Neuronal stem cell (in vitro differentiated cells): ENCODE measurements around the gene OR2T35.

Source experiments
- DNase-seq: peaks from one replicate; pipeline ENCODE4 v3.0.0-alpha.2; 2013; ENCODE audit warnings: low spot score
- H2AFZ ChIP-seq: one replicate; pipeline ENCODE4 v1.6.1; 2013; ENCODE audit warnings: mild to moderate bottlenecking, low read length, inconsistent platforms
- H2AK5ac ChIP-seq: 2 replicates; pipeline ENCODE4 v1.6.1; 2013; ENCODE audit warnings: low read depth, mild to moderate bottlenecking, inconsistent platforms, low read length, moderate library complexity, mixed read lengths
- H2BK120ac ChIP-seq: 2 replicates; pipeline ENCODE4 v1.6.1; 2013; ENCODE audit warnings: low read depth, mild to moderate bottlenecking, inconsistent platforms, low read length, moderate library complexity, mixed read lengths
- H2BK12ac ChIP-seq: one replicate; pipeline ENCODE4 v1.6.1; 2013; ENCODE audit warnings: low read length, inconsistent platforms
- H2BK15ac ChIP-seq: 2 replicates; pipeline ENCODE4 v1.6.1; 2013; ENCODE audit warnings: mild to moderate bottlenecking, low read length, inconsistent platforms, mixed read lengths
- H2BK5ac ChIP-seq: one replicate; pipeline ENCODE4 v1.6.1; 2013; ENCODE audit warnings: inconsistent platforms, mild to moderate bottlenecking, low read length, moderate library complexity
- H3K14ac ChIP-seq: one replicate; pipeline ENCODE4 v1.6.1; 2013; ENCODE audit warnings: low read length, inconsistent platforms
- H3K18ac ChIP-seq: 2 replicates; pipeline ENCODE4 v1.6.1; 2013; ENCODE audit warnings: low read length, inconsistent platforms
- H3K23ac ChIP-seq: 2 replicates; pipeline ENCODE4 v1.6.1; 2013; ENCODE audit warnings: low read depth, mild to moderate bottlenecking, mixed read lengths, low read length, inconsistent platforms; ENCODE audit not compliant: poor library complexity
- H3K27ac ChIP-seq: replicated peaks from 3 replicates; pipeline ENCODE4 v1.5.1; 2013; ENCODE audit warnings: low read length, inconsistent platforms
- H3K27me3 ChIP-seq, 3 experiments: 2 replicates each; pipeline ENCODE4 v1.6.1; 2013; ENCODE audit warnings: low read length in 3 of 3, mild to moderate bottlenecking in 2 of 3, inconsistent platforms in 1 of 3, low read depth in 1 of 3, mixed read lengths in 1 of 3, moderate library complexity in 1 of 3; ENCODE audit not compliant: control insufficient read depth in 3 of 3, insufficient read depth in 3 of 3
- H3K36me3 ChIP-seq, 2 donors: replicated peaks in 1 of 2; 2 replicates each; pipeline ENCODE4 v1.6.1; 2013; ENCODE audit warnings: low read length in 2 of 2; ENCODE audit not compliant: control insufficient read depth in 2 of 2, insufficient read depth in 2 of 2
- H3K4ac ChIP-seq: 2 replicates; pipeline ENCODE4 v1.6.1; 2013; ENCODE audit warnings: inconsistent platforms, mild to moderate bottlenecking, low read length, moderate library complexity
- H3K4me1 ChIP-seq, 2 donors: 1 replicate in 1 of 2; 2 replicates in 1 of 2; pipeline ENCODE4 v1.6.1; 2013; ENCODE audit warnings: low read length in 2 of 2, low read depth in 1 of 2; ENCODE audit not compliant: control insufficient read depth in 2 of 2, insufficient read depth in 1 of 2
- H3K4me2 ChIP-seq: one replicate; pipeline ENCODE4 v1.6.1; 2013; ENCODE audit warnings: mild to moderate bottlenecking, low read length, inconsistent platforms; ENCODE audit not compliant: insufficient read depth, poor library complexity, severe bottlenecking
- H3K4me3 ChIP-seq, 2 donors: 2 replicates each; pipeline ENCODE4 v1.5.1; 2013; ENCODE audit warnings: low read length in 2 of 2, mild to moderate bottlenecking in 2 of 2, inconsistent platforms in 1 of 2, moderate library complexity in 1 of 2
- H3K79me1 ChIP-seq: one replicate; pipeline ENCODE4 v1.6.1; 2013; ENCODE audit warnings: low read depth, mild to moderate bottlenecking, inconsistent platforms, low read length, moderate library complexity
- H3K9ac ChIP-seq: one replicate; pipeline ENCODE4 v1.6.1; 2013; ENCODE audit warnings: mild to moderate bottlenecking, low read depth, low read length, inconsistent platforms; ENCODE audit not compliant: poor library complexity
- H3K9me3 ChIP-seq, 2 donors: replicated peaks in 1 of 2; 2 replicates each; pipeline versions ENCODE3 to v1.6.1; 2013; ENCODE audit warnings: low read length in 2 of 2, mild to moderate bottlenecking in 2 of 2, inconsistent platforms in 1 of 2, low read depth in 1 of 2, mixed read lengths in 1 of 2, moderate library complexity in 1 of 2; ENCODE audit not compliant: control insufficient read depth in 2 of 2, insufficient read depth in 1 of 2
- H4K8ac ChIP-seq: one replicate; pipeline ENCODE4 v1.6.1; 2013; ENCODE audit warnings: low read depth, mild to moderate bottlenecking, inconsistent platforms, low read length, moderate library complexity
- H4K91ac ChIP-seq: one replicate; pipeline ENCODE4 v1.6.1; 2013; ENCODE audit warnings: low read length, low read depth, mild to moderate bottlenecking, inconsistent platforms; ENCODE audit not compliant: poor library complexity
- WGBS, 2 donors: extraction: QIAGEN DNeasy Blood & Tissue Kit; methylation state at CpG; one replicate each; pipeline ENCODE4 v1.1.7; 2013; ENCODE audit warnings: missing lambda C conversion rate in 2 of 2, mixed read lengths in 1 of 2; ENCODE audit not compliant: insufficient read length in 2 of 2, insufficient replicate concordance in 1 of 2; ENCODE audit errors: extremely low coverage in 2 of 2; 5-methylcytosine and 5-hydroxymethylcytosine counted together

The OR2T35 gene

GRCh38 chr1:248625166-248625565 is 19.9 kb downstream of the OR2T35 start:
- no CpG with 5 or more reads among the region's 4 CpGs for WGBS, 2 donors
- Histone ChIP-seq H3K4me2 (no peak overlapping the region), H3K4me1 (no peaks in the 10 kb centered on the region), H2BK5ac (no peak overlapping the region), H2BK15ac (no peak overlapping the region), H3K79me1 (no peaks in the 10 kb centered on the region), H3K9ac (no peak overlapping the region), H2BK120ac (no peak overlapping the region), H3K4me3 (no peak overlapping the region), H3K9me3 (peaks cover 0 to 36% of the 10 kb centered on the region in 2 donors), H2AFZ (no peak overlapping the region), H3K27me3 (peaks cover 0 to 6% (median 0%) of the 10 kb centered on the region in 3 experiments), H4K8ac (no peak overlapping the region), H3K4ac (no peak overlapping the region), H2BK12ac (no peak overlapping the region), H2AK5ac (no peak overlapping the region), H4K91ac (no peak overlapping the region), H3K18ac (no peak overlapping the region), H3K36me3 (no peaks in the 10 kb centered on the region), H3K27ac (no peak overlapping the region), H3K14ac (no peak overlapping the region), H3K23ac (no peak overlapping the region)
- DNase-seq: no peak

DNA sequence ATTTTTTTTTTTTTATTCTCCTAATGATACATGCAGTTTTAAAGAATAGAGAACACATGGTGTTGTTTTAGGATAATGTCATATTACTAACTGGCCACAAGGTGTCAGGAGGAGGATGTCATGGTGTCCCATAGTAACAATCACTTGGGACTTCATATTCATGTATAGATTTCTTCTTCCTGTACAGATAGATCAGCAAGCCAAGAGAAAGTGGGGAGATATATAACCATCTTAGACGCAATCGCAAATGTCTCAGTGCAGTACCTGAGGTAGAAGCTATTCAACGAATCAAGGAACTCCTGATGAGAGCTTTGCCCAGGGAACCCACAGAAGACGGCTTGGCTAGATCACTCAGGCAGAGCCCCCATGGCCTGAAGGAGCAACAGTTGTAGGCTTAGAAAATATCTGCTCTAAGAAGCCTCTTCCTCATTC is 22.5 kb downstream of the OR2T35 start:
- H4K91ac ChIP-seq: no peak overlapping the region
- no peak overlapping the region for H2AFZ ChIP-seq
- WGBS, 2 donors: no CpG with 5 or more reads among the region's 4 CpGs
- H2BK12ac ChIP-seq: no peak overlapping the region
- no peaks in the 10 kb centered on the region for H3K4me1 ChIP-seq
- H2BK120ac ChIP-seq: no peak overlapping the region
- no peak overlapping the region for H3K18ac ChIP-seq
- no peak overlapping the region for H2BK15ac ChIP-seq
- no peak overlapping the region for H3K14ac ChIP-seq
- peaks cover 0 to 33% of the 10 kb centered on the region in 2 donors for H3K9me3 ChIP-seq
- H3K36me3 ChIP-seq: no peaks in the 10 kb centered on the region
- no peak overlapping the region for H2BK5ac ChIP-seq
- no peak overlapping the region for H3K4me2 ChIP-seq
- H3K4ac ChIP-seq: no peak overlapping the region
- H3K79me1 ChIP-seq: no peaks in the 10 kb centered on the region
- H3K4me3 ChIP-seq: no peak overlapping the region
- H4K8ac ChIP-seq: no peak overlapping the region
- no peak overlapping the region for H3K27ac ChIP-seq
- peaks cover 0 to 3% (median 0%) of the 10 kb centered on the region in 3 experiments for H3K27me3 ChIP-seq
- DNase-seq: no peak
- H2AK5ac ChIP-seq: no peak overlapping the region
- H3K23ac ChIP-seq: no peak overlapping the region
- H3K9ac ChIP-seq: no peak overlapping the region

DNA sequence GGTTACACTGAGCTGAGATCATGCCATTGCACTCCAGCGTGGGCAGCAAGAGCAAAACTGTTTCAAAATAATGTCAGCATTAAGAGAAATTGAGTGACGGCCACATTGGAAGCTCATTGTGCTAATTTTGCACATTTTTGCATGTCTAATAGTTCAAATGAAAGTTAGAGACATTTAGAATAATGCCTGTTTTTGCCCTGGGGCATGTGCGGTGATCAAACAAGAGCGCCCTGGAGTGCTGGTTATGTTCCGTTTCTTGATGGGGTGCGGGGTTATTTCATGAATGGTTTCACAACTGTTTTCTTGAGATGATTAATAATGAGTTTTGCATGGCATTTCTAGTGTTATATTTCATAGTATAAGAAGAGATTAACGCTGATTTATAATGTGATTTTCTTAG is 23.3 kb downstream of the OR2T35 start:
- Histone ChIP-seq H4K91ac (no peak overlapping the region), H3K9ac (no peak overlapping the region), H2BK12ac (no peak overlapping the region), H4K8ac (no peak overlapping the region), H2BK120ac (no peak overlapping the region), H3K23ac (no peak overlapping the region), H3K4ac (no peak overlapping the region), H2AFZ (no peak overlapping the region), H3K4me3 (no peak overlapping the region), H3K9me3 (peaks cover 0 to 29% of the 10 kb centered on the region in 2 donors), H3K36me3 (no peaks in the 10 kb centered on the region), H3K4me2 (no peak overlapping the region), H3K18ac (no peak overlapping the region), H3K27me3 (peaks cover 0 to 3% (median 0%) of the 10 kb centered on the region in 3 experiments), H3K27ac (no peak overlapping the region), H2BK15ac (no peak overlapping the region), H2AK5ac (no peak overlapping the region), H3K79me1 (no peaks in the 10 kb centered on the region), H2BK5ac (no peak overlapping the region), H3K4me1 (no peaks in the 10 kb centered on the region), H3K14ac (no peak overlapping the region)
- no peak for DNase-seq
- no CpG with 5 or more reads among the region's 7 CpGs for WGBS, 2 donors

DNA sequence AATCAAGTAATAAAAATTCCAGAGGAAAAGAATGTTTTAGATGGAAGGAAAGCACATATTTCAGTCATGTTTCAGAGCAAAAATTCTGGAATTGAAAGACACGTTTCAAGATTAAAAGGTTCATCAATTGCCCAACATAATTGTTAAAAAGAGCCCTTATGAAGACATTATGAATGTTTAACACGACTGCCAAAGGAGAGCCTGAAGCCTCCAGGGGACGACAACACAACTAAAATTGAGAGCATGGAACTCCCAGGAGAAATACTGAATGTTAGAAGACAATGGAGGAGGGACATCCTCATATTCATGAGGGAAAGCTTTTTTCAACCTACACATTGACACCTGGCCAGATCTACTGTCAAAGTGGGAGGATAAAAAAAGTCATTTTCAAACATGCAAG is 26.2 kb downstream of the OR2T35 start:
- WGBS, 2 donors: no CpG with 5 or more reads among the region's 3 CpGs
- Histone ChIP-seq H3K27me3 (no peaks in the 10 kb centered on the region), H2BK120ac (no peak overlapping the region), H3K9me3 (peaks cover 0 to 19% of the 10 kb centered on the region in 2 donors), H3K36me3 (no peaks in the 10 kb centered on the region), H3K4me1 (no peaks in the 10 kb centered on the region), H2BK12ac (no peak overlapping the region), H3K18ac (no peak overlapping the region), H3K4me2 (no peak overlapping the region), H3K27ac (no peak overlapping the region), H3K14ac (no peak overlapping the region), H3K4me3 (no peak overlapping the region), H2AFZ (no peak overlapping the region), H3K79me1 (no peaks in the 10 kb centered on the region), H4K8ac (no peak overlapping the region), H3K4ac (no peak overlapping the region), H2BK5ac (no peak overlapping the region), H4K91ac (no peak overlapping the region), H2BK15ac (no peak overlapping the region), H3K23ac (no peak overlapping the region), H2AK5ac (no peak overlapping the region), H3K9ac (no peak overlapping the region)
- no peak for DNase-seq
